ENCODE measurements around the gene ESPL1. TPM values are rescaled to one million over a fixed set of nuclear protein-coding genes. Genes with fewer than 3 reads are reported as not detected.

Gene ESPL1
- total RNA-seq, 1 experiment from 2014 or later = 61.4 TPM

DNA sequence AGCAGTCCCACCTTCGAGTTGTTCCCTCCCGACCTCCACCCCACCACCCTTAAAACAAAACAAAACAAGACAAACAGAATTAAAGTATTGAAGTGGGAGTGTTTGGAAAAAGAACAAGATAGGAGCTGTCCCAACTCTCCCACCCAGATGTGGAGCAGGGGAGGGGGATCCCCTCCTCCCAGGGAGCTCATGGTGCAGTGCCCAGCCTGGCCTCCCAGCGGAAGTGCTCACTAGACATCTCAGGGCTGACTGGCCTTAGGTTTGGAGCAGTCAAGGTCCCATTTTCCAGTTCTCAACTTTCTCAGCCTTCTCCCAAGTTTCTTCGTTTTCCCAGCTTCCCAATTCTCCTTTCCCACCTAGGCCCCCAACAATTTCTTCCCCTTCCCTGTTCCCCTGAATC, 65.2 kb downstream of the ESPL1 start:
- no peak for DNase-seq (ENCODE audit: low spot score)
- no peak for ATAC-seq
- Mint-ChIP-seq H3K9me3 (no peaks in the 10 kb centered on the region), H3K36me3 (no peaks in the 10 kb centered on the region), H3K4me3 (no peak overlapping the region), H3K4me1 (peaks cover 13% of the 10 kb centered on the region), H3K27ac (peak overlapping the region; percentile 46; the same call in 1 of the 2 replicates), H3K27me3 (ENCODE audit: low read depth) (peaks cover 57% of the 10 kb centered on the region)
- CTCF ChIA-PET = interaction anchor here (1.2 to 2.6 kb wide), 2 partner anchors 12 to 19 kb away, joined by 5 to 15 read pairs; partner anchors contain the start of gene AAAS
- POLR2A ChIA-PET = no interaction called here
- TF ChIP-seq JAZF1 (CRISPR knock-in tag; IDR thresholded peaks at IDR 0.05) = no peak
- TF ChIP-seq CBFB (CRISPR knock-in tag; IDR thresholded peaks at IDR 0.05; ENCODE audit: low read depth) = no peak
- no peak for TF ChIP-seq ZNF219 (CRISPR knock-in tag; IDR thresholded peaks at IDR 0.05; ENCODE audit: borderline replicate concordance)
- TF ChIP-seq, protein P1, sequence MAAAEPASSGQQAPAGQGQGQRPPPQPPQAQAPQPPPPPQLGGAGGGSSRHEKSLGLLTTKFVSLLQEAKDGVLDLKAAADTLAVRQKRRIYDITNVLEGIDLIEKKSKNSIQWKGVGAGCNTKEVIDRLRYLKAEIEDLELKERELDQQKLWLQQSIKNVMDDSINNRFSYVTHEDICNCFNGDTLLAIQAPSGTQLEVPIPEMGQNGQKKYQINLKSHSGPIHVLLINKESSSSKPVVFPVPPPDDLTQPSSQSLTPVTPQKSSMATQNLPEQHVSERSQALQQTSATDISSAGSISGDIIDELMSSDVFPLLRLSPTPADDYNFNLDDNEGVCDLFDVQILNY (CRISPR knock-in tag; IDR thresholded peaks at IDR 0.05) = no peak
- TF ChIP-seq ZNF416 (CRISPR knock-in tag; IDR thresholded peaks at IDR 0.05) = no peak
- TF ChIP-seq SMAD3 (CRISPR knock-in tag; IDR thresholded peaks at IDR 0.05; ENCODE audit: borderline replicate concordance) = no peak
- no peak for TF ChIP-seq OVOL2 (CRISPR knock-in tag; IDR thresholded peaks at IDR 0.05; ENCODE audit: borderline replicate concordance)
- TF ChIP-seq, protein P2, sequence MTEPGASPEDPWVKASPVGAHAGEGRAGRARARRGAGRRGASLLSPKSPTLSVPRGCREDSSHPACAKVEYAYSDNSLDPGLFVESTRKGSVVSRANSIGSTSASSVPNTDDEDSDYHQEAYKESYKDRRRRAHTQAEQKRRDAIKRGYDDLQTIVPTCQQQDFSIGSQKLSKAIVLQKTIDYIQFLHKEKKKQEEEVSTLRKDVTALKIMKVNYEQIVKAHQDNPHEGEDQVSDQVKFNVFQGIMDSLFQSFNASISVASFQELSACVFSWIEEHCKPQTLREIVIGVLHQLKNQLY (CRISPR knock-in tag; IDR thresholded peaks at IDR 0.05) = no peak
- no peak for TF ChIP-seq CREB1 (CRISPR knock-in tag; IDR thresholded peaks at IDR 0.05)

DNA sequence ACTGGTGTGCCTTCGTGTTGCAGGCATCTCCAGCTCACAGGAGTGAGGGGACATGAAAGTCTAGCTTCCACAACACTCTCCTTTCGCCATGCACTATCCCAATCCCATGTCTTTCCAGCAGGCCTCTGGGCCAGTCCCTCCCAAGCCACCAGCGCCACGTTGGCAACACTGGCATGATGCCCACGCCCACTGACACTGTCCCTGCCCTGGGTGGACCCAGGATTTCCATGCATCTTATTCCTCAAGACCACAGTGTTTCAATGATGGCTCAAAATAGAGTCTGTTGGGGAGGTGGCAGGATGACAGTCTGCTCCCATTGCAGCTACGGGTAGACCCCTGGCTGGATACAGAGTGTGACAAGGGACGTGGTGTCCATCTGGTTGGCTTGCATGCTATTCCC, 65.7 kb downstream of the ESPL1 start:
- CTCF ChIA-PET = interaction anchor here (1.2 to 2.6 kb wide), 5 partner anchors 12 to 148 kb away, joined by 5 to 20 read pairs (median 7); partner anchors contain the start of gene AAAS
- no peak overlapping the region for H3K4me3 Mint-ChIP-seq

More for the DNA sequence above, 65.7 kb downstream of the ESPL1 start:
- POLR2A ChIA-PET = no interaction called here
- H3K27me3 Mint-ChIP-seq (ENCODE audit: low read depth) = peaks cover 52% of the 10 kb centered on the region
- TF ChIP-seq, protein P2 (CRISPR knock-in tag; IDR thresholded peaks at IDR 0.05) = no peak
- TF ChIP-seq EMX1 (CRISPR knock-in tag; IDR thresholded peaks at IDR 0.05) (no peak), CBFB (CRISPR knock-in tag; IDR thresholded peaks at IDR 0.05; ENCODE audit: low read depth) (no peak), MYBL2 (CRISPR knock-in tag; IDR thresholded peaks at IDR 0.05) (no peak), PRRX2 (CRISPR knock-in tag; IDR thresholded peaks at IDR 0.05) (no peak), ELF4 (CRISPR knock-in tag; IDR thresholded peaks at IDR 0.05; ENCODE audit: low read depth) (no peak), TP53 (CRISPR knock-in tag; IDR thresholded peaks at IDR 0.05) (no peak), OVOL2 (CRISPR knock-in tag; IDR thresholded peaks at IDR 0.05; ENCODE audit: borderline replicate concordance) (no peak), NR1H2 (CRISPR knock-in tag; IDR thresholded peaks at IDR 0.05) (no peak), SMAD4 (CRISPR knock-in tag; IDR thresholded peaks at IDR 0.05) (no peak)
- TF ChIP-seq, protein P3, sequence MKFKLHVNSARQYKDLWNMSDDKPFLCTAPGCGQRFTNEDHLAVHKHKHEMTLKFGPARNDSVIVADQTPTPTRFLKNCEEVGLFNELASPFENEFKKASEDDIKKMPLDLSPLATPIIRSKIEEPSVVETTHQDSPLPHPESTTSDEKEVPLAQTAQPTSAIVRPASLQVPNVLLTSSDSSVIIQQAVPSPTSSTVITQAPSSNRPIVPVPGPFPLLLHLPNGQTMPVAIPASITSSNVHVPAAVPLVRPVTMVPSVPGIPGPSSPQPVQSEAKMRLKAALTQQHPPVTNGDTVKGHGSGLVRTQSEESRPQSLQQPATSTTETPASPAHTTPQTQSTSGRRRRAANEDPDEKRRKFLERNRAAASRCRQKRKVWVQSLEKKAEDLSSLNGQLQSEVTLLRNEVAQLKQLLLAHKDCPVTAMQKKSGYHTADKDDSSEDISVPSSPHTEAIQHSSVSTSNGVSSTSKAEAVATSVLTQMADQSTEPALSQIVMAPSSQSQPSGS (CRISPR knock-in tag; IDR thresholded peaks at IDR 0.05; ENCODE audit: borderline replicate concordance, low read depth) = no peak
- TF ChIP-seq, protein P4, sequence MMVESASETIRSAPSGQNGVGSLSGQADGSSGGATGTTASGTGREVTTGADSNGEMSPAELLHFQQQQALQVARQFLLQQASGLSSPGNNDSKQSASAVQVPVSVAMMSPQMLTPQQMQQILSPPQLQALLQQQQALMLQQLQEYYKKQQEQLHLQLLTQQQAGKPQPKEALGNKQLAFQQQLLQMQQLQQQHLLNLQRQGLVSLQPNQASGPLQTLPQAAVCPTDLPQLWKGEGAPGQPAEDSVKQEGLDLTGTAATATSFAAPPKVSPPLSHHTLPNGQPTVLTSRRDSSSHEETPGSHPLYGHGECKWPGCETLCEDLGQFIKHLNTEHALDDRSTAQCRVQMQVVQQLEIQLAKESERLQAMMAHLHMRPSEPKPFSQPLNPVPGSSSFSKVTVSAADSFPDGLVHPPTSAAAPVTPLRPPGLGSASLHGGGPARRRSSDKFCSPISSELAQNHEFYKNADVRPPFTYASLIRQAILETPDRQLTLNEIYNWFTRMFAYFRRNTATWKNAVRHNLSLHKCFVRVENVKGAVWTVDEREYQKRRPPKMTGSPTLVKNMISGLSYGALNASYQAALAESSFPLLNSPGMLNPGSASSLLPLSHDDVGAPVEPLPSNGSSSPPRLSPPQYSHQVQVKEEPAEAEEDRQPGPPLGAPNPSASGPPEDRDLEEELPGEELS (CRISPR knock-in tag; IDR thresholded peaks at IDR 0.05) = no peak
- TF ChIP-seq, protein P5, sequence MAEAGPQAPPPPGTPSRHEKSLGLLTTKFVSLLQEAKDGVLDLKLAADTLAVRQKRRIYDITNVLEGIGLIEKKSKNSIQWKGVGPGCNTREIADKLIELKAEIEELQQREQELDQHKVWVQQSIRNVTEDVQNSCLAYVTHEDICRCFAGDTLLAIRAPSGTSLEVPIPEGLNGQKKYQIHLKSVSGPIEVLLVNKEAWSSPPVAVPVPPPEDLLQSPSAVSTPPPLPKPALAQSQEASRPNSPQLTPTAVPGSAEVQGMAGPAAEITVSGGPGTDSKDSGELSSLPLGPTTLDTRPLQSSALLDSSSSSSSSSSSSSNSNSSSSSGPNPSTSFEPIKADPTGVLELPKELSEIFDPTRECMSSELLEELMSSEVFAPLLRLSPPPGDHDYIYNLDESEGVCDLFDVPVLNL (CRISPR knock-in tag; IDR thresholded peaks at IDR 0.05; ENCODE audit: borderline replicate concordance, low read depth) = no peak
- TF ChIP-seq, protein P6, sequence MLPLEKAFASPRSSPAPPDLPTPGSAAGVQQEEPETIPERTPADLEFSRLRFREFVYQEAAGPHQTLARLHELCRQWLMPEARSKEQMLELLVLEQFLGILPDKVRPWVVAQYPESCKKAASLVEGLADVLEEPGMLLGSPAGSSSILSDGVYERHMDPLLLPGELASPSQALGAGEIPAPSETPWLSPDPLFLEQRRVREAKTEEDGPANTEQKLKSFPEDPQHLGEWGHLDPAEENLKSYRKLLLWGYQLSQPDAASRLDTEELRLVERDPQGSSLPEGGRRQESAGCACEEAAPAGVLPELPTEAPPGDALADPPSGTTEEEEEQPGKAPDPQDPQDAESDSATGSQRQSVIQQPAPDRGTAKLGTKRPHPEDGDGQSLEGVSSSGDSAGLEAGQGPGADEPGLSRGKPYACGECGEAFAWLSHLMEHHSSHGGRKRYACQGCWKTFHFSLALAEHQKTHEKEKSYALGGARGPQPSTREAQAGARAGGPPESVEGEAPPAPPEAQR (CRISPR knock-in tag; IDR thresholded peaks at IDR 0.05) = no peak
- no peak for ATAC-seq
- H3K36me3 Mint-ChIP-seq = no peaks in the 10 kb centered on the region
- no peaks in the 10 kb centered on the region for H3K9me3 Mint-ChIP-seq
- H3K4me1 Mint-ChIP-seq = peaks cover 15% of the 10 kb centered on the region
- peak overlapping the region; percentile 46; the same call in 1 of the 2 replicates for H3K27ac Mint-ChIP-seq
- DNase-seq (ENCODE audit: low spot score) = no peak

Data from WTC11 (cell line).